Left cardiac atrium (tissue), 4 donors: Measurements from ENCODE around the gene ST3GAL5. TPM values are rescaled to one million over a fixed set of nuclear protein-coding genes. Genes with fewer than 3 reads are reported as not detected.
"Not testable (repeated sequence)": the region's sequence is repeated elsewhere in the genome, so short reads cannot be mapped to it uniquely, and the experiment has no call there.

Experiments used
- ATAC-seq, 2 donors: fragments of 200-7000 bp; cut with Tn5 transposase; one replicate each; pipeline ENCODE4 v1.9.1; 2020; ENCODE audit warnings: mild to moderate bottlenecking in 2 of 2, moderate library complexity in 2 of 2
- DNase-seq: peaks from one replicate; pipeline ENCODE4 v3.0.0-alpha.2; 2020
- intact Hi-C, 2 donors: fragments of 100-400 bp; cut with DNase I; formaldehyde crosslinking; loops; one replicate each; pipeline versions ENCODE4 v1.14.1 to v1.15.1; 2022 to 2023
- total RNA-seq, 2 donors: library from RNA; stranded (reverse); fragmentation: NEBNext Ultra II Directional; extraction: Animal tissue kit (Norgen Biotek cat#: 25700); gene quantifications; one replicate each; pipeline ENCODE4 v1.2.1, GENCODE V29; 2021
- donor health status: DM: no; HTN: yes; CAD: no.
- donor health status: DM: no; HTN: yes; CAD: no; lungs with severe emphysema.
- donor health status: DM: yes; HTN: yes; CAD: no.
- donor health status: Dilated cardiomyopathy.

The ST3GAL5 gene
- total RNA-seq, 2 donors from 2014 or later, result 10.6 to 12.5 TPM

DNA sequence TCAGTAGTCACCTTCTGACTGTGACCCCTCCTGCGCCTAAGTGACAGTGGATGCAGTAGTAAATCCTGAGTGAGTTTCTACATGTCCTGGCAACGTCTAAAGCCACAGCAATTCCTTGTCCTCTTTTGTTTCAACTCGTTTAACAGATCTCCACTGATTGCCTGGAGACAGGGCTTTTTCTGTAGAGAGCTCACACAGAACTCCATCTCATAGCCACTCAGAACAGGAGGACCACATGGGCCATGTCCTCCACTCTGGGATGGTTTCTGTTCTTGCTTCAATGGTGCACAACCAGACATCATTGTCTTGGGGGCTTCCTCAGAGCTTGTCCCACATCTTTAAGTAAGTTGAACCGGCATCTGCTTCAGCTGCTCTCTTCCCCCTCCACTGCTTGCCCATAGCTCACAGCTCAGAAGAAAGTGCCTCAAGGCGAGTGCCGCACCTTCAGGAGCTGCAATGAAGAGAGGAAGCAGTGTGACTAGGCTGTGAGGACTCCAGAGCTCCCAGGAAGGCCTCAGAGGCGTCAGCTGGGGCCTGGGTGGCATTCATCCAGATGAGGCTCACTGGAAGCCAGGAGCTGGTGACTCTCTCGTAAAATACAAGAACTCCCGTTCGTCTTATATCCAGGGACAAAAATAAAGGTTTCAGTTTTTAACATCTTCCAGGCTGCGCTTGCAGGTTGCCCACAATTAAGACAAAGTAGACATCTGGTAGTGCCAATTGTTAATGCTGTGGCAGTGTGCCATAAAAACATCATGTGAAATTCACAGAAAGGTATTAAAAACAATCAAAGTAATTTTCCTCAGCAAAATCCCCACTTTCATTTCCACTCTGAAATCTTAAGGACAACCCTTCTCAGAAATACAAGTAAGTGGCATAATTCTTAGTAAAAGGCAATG lies 37.3 kb downstream of the ST3GAL5 start:
- ATAC-seq (peak; percentile 42 to 51), DNase-seq (peak; percentile 43)
- intact Hi-C loops, result no loop called here

GRCh38 chr2:85850451-85850850 lies 38.3 kb downstream of the ST3GAL5 start:
- intact Hi-C loops, result no loop called here
- ATAC-seq (no peak), DNase-seq (no peak)

GRCh38 chr2:85847051-85847588 lies 41.7 kb downstream of the ST3GAL5 start:
- no peak for DNase-seq
- ATAC-seq, result no peak
- intact Hi-C loops, result no loop called here

DNA sequence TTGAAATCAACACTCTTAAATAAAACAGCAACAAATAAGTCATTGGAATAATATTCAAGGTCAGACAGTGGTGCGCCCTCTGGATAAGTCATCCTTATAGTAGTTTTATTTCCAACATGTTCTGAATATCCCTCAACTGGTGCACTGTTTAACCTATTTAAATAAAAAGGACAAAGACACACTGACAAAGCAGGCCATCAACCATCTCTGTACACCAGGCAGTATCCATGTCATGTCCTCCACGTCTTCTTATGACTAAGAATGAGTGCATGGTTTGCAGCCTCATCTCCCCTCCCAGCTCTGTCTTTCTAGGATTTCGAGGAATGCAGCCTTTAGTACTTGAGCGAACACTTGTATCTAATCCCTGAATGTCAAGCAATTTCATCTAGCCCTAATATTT lies 42.4 kb downstream of the ST3GAL5 start:
- DNase-seq, result no peak
- intact Hi-C loops, result no loop called here

DNA sequence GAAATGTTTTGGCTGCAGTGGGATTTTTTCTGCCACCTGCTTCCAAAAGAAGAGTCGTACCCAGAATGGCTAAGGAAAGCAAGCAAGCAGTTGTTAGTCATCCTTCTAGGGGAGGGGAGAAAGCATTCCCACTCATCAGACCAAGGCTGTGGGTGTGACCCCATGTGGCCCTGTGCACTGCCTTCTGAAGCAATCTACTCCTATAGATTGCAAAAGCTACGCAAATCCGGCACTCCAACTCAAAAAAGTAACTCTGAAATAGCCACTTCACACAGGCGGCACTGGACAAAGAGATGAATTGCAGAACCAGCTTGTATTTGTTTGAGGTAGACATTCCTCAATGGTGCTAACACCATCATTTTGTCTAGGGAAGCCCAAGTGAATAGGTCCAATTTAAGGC lies 44.3 kb downstream of the ST3GAL5 start:
- intact Hi-C loops, result no loop called here
- DNase-seq, result no peak
- no peak for ATAC-seq

More for the DNA sequence above, 42.4 kb downstream of the ST3GAL5 start:
- no peak for ATAC-seq

DNA sequence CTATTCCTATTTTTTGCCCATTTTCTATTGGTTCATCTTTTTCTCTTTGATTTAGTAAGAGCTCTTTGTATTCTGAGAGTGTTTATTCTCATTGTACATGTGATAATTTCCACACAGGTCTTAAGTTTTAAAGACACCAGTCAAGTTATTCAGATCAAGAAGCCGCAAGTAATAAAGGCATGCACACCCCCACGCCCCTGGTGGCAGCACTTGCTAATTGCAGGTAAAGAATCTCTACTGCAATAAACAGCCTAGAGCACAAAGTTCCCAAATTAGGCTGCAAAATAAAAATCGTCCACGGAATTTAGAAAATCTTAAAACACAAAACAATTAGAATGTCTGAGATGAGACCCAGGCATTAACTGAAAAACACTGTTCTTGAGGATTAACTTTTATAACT lies 45.2 kb downstream of the ST3GAL5 start:
- intact Hi-C loops, result no loop called here
- DNase-seq, result no peak
- ATAC-seq, result no peak

DNA sequence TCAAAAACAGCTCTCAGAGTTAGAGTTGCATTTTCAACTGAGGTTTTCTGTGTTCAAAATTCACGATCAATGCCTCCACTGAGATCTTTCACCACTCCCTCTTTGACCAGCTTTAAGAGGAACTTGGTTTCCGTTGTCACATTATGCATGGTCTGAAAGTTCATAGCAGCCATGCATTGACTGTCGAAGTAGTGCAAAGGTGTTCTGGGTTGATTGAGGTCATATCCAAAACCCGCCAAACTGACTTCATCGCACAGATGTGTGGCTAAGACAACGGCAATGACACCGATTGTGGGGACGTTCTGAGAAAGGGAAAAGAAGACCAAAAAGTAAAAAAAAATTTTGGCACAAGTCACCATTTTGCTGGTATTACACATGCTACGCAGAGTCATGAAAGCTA lies 48.7 kb downstream of the ST3GAL5 start:
- no peak for DNase-seq
- no peak for ATAC-seq
- intact Hi-C loops, result no loop called here

- ATAC-seq, result no peak
- intact Hi-C loops, result no loop called here
- no peak for DNase-seq
These were observed 49.3 kb downstream of the ST3GAL5 start for GRCh38 chr2:85839461-85839860.

GRCh38 chr2:85838641-85839040 lies 50.1 kb downstream of the ST3GAL5 start:
- ATAC-seq, result no peak

DNA sequence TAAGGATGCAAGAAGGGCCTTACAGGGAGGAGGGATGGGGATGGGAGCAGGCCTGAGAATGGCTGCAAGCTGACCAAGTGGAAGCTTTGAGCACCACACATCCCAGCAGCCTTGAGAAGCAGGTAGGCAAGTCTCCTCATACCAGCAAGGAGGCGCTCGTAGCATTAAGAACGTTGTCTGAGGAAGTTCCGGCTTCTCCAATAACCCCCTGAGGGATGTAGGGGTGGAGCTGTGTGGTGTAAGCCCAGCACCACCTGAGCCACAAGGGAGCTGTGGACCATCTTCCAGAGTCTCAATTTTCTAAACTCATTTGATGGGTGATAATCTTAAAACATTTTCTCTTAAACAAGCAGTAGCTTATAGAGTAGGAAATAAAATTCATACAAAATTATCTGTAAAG lies 50.6 kb downstream of the ST3GAL5 start:
- ATAC-seq, result no peak
- intact Hi-C loops, result no loop called here

More at GRCh38 chr2:85838641-85839040, 50.1 kb downstream of the ST3GAL5 start:
- intact Hi-C loops, result no loop called here
- no peak for DNase-seq

GRCh38 chr2:85834466-85834865 lies 54.3 kb downstream of the ST3GAL5 start:
- DNase-seq, result no peak
- intact Hi-C loops, result no loop called here
- ATAC-seq, result no peak

More for the DNA sequence above, 50.6 kb downstream of the ST3GAL5 start:
- no peak for DNase-seq

GRCh38 chr2:85831735-85832134 lies 57.1 kb downstream of the ST3GAL5 start:
- DNase-seq (no peak), ATAC-seq (no peak)
- intact Hi-C loops, result no loop called here

DNA sequence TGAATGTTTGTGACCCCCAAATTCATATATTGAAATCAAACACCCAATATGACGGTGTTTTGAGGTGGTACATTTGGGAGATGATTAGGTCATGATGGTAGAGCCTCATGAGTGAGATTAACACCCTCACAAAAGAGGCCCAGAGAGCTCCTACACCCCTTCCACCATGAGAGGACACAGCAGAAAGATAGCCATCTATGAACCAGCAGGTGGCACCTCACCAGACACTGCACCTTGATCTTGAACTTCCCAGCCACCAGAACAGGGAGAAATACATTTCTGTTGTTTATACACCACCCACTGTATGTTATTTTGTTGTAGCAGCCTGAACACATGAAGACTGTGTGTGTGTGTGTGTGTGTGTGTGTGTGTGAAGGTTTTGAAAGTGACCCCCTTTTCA lies 58.1 kb downstream of the ST3GAL5 start:
- ATAC-seq, result no peak
- intact Hi-C loops, result no loop called here
- DNase-seq, result no peak

- intact Hi-C loops, result loop anchor here in 1 of 2 donors (5.0 kb wide), 1 partner anchor 58 kb away; the partner anchor contains the start of gene ST3GAL5
- not testable (repeated sequence) for ATAC-seq, DNase-seq
These were observed 59.4 kb downstream of the ST3GAL5 start for GRCh38 chr2:85829394-85829793.

GRCh38 chr2:85828725-85829124 lies 60.1 kb downstream of the ST3GAL5 start:
- ATAC-seq, result no peak
- intact Hi-C loops, result loop anchor here in 1 of 2 donors (1.0 to 5.0 kb wide), 2 partner anchors 59 to 252 kb away; partner anchors contain the start of gene ST3GAL5
- DNase-seq, result no peak

- DNase-seq, result no peak
- intact Hi-C loops, result loop anchor here (1.0 to 5.0 kb wide), 3 partner anchors 59 to 252 kb away; partner anchors contain the start of gene ST3GAL5 (in 1 of the 2)
- ATAC-seq, result no peak
These were observed 60.8 kb downstream of the ST3GAL5 start for GRCh38 chr2:85827879-85828569.

DNA sequence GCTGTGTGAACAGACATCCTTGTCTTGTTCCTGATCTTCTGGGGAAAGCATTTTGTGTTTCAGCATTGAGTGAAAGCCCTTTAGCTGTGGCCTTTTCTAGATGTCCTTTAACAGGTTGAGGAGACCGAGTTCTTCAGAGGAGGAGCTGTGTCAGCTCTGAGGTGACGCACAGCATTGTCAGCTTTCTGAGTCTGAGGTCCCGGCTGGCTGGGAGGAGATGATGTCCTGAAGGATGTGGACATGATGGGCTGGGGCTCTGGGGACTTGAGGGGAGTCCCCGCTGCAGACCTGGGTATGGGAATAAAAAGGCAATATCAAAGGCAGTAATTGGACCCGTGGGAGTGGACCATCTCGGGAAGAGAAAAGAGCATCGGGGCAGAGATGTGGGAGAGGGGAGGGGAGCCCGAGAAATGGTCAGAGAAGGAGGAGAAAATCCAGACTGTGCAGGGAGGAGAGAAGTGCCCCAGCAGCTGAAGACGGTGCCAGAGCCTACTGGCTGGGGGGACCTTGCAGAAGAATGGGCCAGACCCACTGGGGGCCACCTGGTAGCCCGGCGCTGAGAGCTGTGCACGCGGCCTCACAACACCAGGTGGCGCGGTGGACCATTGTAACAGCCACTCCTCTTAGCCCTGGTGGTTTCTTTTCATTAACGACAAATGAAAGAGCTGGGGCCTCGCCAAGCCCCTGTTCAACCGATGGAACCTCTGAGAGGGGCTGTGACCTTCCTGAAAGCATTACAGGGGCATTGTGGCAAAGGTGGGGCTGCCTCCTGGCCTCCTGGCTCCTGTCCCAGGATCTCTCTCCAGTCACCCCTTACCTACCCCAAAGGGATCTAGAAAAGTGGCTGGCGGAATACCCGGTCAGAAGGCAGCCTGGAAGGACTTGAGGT lies 61.6 kb downstream of the ST3GAL5 start:
- DNase-seq (peak; percentile 82), ATAC-seq (peak; percentile 92 to 94)
- intact Hi-C loops, result loop anchor here (2.0 to 5.0 kb wide), 2 partner anchors 60 to 252 kb away; partner anchors contain the start of gene ST3GAL5 (in 1 of the 2)

GRCh38 chr2:85823951-85824350 lies 64.8 kb downstream of the ST3GAL5 start:
- no peak for ATAC-seq
- intact Hi-C loops, result no loop called here

GRCh38 chr2:85822766-85823165 lies 66.0 kb downstream of the ST3GAL5 start:
- DNase-seq (no peak), ATAC-seq (no peak)
- intact Hi-C loops, result no loop called here

More at GRCh38 chr2:85823951-85824350, 64.8 kb downstream of the ST3GAL5 start:
- no peak for DNase-seq
